PC-3 (cell line): ENCODE results near the gene KCTD15.
A peak's percentile ranks its signal among the peaks of the same experiment; 100 is the strongest.

ENCODE experiments used
- CTCF ChIP-seq: fragments of 300-600 bp; sonication (generic); conservative IDR thresholded peaks from 2 replicates; pipeline ENCODE4 v1.5.1; 2017; ENCODE audit warnings: antibody characterized with exemption, low read depth, mild to moderate bottlenecking, low read length
- EZH2 ChIP-seq: fragments of 300-600 bp; sonication (generic); IDR thresholded peaks from one replicate; pipeline ENCODE4 v1.6.1; 2017; ENCODE audit warnings: antibody characterized with exemption, mild to moderate bottlenecking, low read length; ENCODE audit not compliant: unreplicated experiment
- EZH2phosphoT487 ChIP-seq: fragments of 300-600 bp; sonication (generic); IDR thresholded peaks from 2 replicates; pipeline ENCODE4 v1.6.1; 2018; ENCODE audit warnings: mild to moderate bottlenecking, antibody characterized with exemption, low read length, borderline replicate concordance

GRCh38 chr19:33795370-33796163, 1.1 kb upstream of the KCTD15 start:
- TF ChIP-seq CTCF (peak; percentile 78), EZH2 (no peak), EZH2phosphoT487 (no peak)
